ENCODE results near the gene SPINK9. TPM values are rescaled to one million over a fixed set of nuclear protein-coding genes. Genes with fewer than 3 reads are reported as not detected.

The SPINK9 gene
- total RNA-seq, 4 donors from 2014 or later = not detected

GRCh38 chr5:148309019-148309418 lies 26.3 kb upstream of the SPINK9 start:
- no peaks in the 10 kb centered on the region for H3K9me3 ChIP-seq
- no peak overlapping the region for H3K4me3 ChIP-seq
- DNase-seq = no peak
- no peaks in the 10 kb centered on the region for H3K36me3 ChIP-seq
- ATAC-seq = no peak
- H3K4me1 ChIP-seq = no peaks in the 10 kb centered on the region
- H3K27me3 ChIP-seq = no peaks in the 10 kb centered on the region
- intact Hi-C loops (cut with DNase I; ENCODE audit: low total_unique reads) (no loop called here), in situ Hi-C loops (cut with MboI; ENCODE audit: low sequenced_read_pairs in 4 of 4) (no loop called here)
- TF ChIP-seq CTCF (IDR thresholded peaks at IDR 0.05 in 4 of 5, conservative IDR thresholded peaks at IDR 0.05 in 1 of 5) = no peak
- TF ChIP-seq POLR2A (IDR thresholded peaks at IDR 0.05) = no peak
- no peak overlapping the region for H3K27ac ChIP-seq

DNA sequence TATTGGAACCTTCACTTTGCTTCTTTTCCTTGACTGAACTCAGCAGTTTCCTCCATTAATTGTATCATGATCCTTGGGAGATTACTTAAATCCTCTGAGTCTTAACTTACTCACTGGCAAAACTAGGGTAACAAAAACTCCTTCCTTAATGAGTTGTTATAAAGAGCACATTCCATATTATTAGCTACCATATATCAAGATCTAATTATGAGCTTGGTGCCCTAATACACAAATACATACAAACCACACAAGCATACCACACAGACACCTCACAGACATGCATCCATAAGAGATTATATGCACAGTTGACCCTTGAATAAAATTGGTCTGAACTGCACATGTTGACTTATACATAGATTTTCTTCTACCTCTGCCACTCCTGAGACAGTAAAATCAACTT lies 25.6 kb upstream of the SPINK9 start:
- ATAC-seq (no peak), DNase-seq (no peak)
- intact Hi-C loops (cut with DNase I; ENCODE audit: low total_unique reads) = no loop called here
- in situ Hi-C loops (cut with MboI; ENCODE audit: low sequenced_read_pairs in 4 of 4) = no loop called here
- no peak overlapping the region for H3K4me3 ChIP-seq
- no peaks in the 10 kb centered on the region for H3K27me3 ChIP-seq
- H3K9me3 ChIP-seq = no peaks in the 10 kb centered on the region
- TF ChIP-seq CTCF (IDR thresholded peaks at IDR 0.05 in 4 of 5, conservative IDR thresholded peaks at IDR 0.05 in 1 of 5) = no peak
- TF ChIP-seq POLR2A (IDR thresholded peaks at IDR 0.05) = no peak
- H3K36me3 ChIP-seq = no peaks in the 10 kb centered on the region
- no peak overlapping the region for H3K27ac ChIP-seq
- no peaks in the 10 kb centered on the region for H3K4me1 ChIP-seq

GRCh38 chr5:148311484-148311883 lies 23.9 kb upstream of the SPINK9 start:
- intact Hi-C loops (cut with DNase I; ENCODE audit: low total_unique reads) = no loop called here
- in situ Hi-C loops (cut with MboI; ENCODE audit: low sequenced_read_pairs in 4 of 4) = no loop called here

GRCh38 chr5:148312153-148312552 lies 23.2 kb upstream of the SPINK9 start, which contains the start of gene SPINK7:
SPINK7 (plus strand) TSS chr5:148312423; CDS start chr5:148312484, 61 bp downstream.
- Histone ChIP-seq H3K27ac (no peak within 1 kb of the TSS), H3K9me3 (no peaks in the 10 kb centered on the region), H3K4me1 (no peaks in the 10 kb centered on the region), H3K36me3 (no peaks in the 10 kb centered on the region), H3K4me3 (no peak within 1 kb of the TSS), H3K27me3 (no peaks in the 10 kb centered on the region)
- in situ Hi-C loops (cut with MboI; ENCODE audit: low sequenced_read_pairs in 4 of 4) = no loop called here
- TF ChIP-seq POLR2A (IDR thresholded peaks at IDR 0.05) (no peak), CTCF (IDR thresholded peaks at IDR 0.05 in 4 of 5, conservative IDR thresholded peaks at IDR 0.05 in 1 of 5) (no peak)
- ATAC-seq = no peak
- no peak for DNase-seq
- intact Hi-C loops (cut with DNase I; ENCODE audit: low total_unique reads) = no loop called here

More at GRCh38 chr5:148311484-148311883, 23.9 kb upstream of the SPINK9 start:
- no peak for DNase-seq
- Histone ChIP-seq H3K36me3 (no peaks in the 10 kb centered on the region), H3K27me3 (no peaks in the 10 kb centered on the region), H3K4me3 (no peak overlapping the region), H3K4me1 (no peaks in the 10 kb centered on the region), H3K27ac (no peak overlapping the region), H3K9me3 (no peaks in the 10 kb centered on the region)
- ATAC-seq = no peak
- TF ChIP-seq CTCF (IDR thresholded peaks at IDR 0.05 in 4 of 5, conservative IDR thresholded peaks at IDR 0.05 in 1 of 5) (no peak), POLR2A (IDR thresholded peaks at IDR 0.05) (no peak)

DNA sequence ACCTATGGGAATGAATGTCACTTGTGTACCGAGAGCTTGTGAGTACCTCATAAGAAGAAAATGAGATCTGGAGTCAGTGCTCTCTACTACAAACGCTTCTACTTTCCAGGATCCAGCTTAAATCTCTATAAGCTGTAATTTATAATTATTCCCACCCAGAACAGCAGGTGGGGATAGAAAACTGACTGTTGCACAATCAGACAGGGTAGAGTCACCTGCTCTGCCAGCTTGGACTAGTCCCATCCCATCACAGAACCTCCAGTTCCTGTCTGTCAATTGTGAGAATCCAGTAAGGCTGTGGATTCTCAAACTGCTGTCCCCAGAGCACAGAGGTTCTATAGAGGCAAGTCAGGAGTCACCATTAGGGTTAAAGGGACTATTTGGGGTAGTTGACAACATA lies 21.2 kb upstream of the SPINK9 start:
- in situ Hi-C loops (cut with MboI; ENCODE audit: low sequenced_read_pairs in 4 of 4) = no loop called here
- ATAC-seq (no peak), DNase-seq (no peak)
- H3K36me3 ChIP-seq = no peaks in the 10 kb centered on the region
- no peak overlapping the region for H3K4me3 ChIP-seq
- H3K4me1 ChIP-seq = no peaks in the 10 kb centered on the region
- no peaks in the 10 kb centered on the region for H3K9me3 ChIP-seq
- no peaks in the 10 kb centered on the region for H3K27me3 ChIP-seq
- no peak overlapping the region for H3K27ac ChIP-seq
- TF ChIP-seq CTCF (IDR thresholded peaks at IDR 0.05 in 4 of 5, conservative IDR thresholded peaks at IDR 0.05 in 1 of 5) (no peak), POLR2A (IDR thresholded peaks at IDR 0.05) (no peak)
- intact Hi-C loops (cut with DNase I; ENCODE audit: low total_unique reads) = no loop called here

Measured in gastrocnemius medialis (tissue), 4 donors.